ENCODE results near the gene MYH2.
"Not testable (repeated sequence)": the region's sequence is repeated elsewhere in the genome, so short reads cannot be mapped to it uniquely, and the experiment has no call there.

The MYH2 gene

DNA sequence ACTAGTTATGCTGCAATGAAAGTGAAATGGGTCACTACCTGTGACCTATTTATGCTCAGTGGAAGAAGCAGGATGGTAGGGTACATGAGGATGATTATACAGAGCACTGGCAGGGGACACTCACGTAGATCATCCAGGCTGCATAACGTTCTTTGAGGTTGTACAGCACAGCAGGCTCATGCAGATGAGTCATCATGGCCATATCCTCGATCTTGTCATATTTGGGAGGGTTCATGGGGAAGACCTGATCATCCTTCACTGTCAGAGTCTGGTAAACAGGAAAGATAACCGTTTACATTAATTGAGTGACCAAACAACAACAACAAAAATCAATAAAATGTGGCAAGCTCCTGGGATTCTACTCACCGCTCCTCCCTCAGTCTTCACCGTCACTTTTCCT lies 2.1 kb downstream of the MYH2 start:
- Histone ChIP-seq H2BK15ac (ENCODE audit: low read length) (no peak overlapping the region), H3K27ac (replicated peaks; ENCODE audit: low read length) (no peak overlapping the region), H3K14ac (ENCODE audit: low read length) (no peak overlapping the region), H3K4me2 (ENCODE audit: insufficient read depth, low read length, poor library complexity, severe bottlenecking) (no peak overlapping the region), H2BK5ac (ENCODE audit: low read length) (no peak overlapping the region), H3K9me3 (replicated peaks in 1 of 2; ENCODE audit: control insufficient read depth in 2 of 2, insufficient read depth in 1 of 2, low read depth in 1 of 2, low read length in 2 of 2) (no peaks in the 10 kb centered on the region), H2AFZ (ENCODE audit: low read length) (no peak overlapping the region), H3K4me1 (ENCODE audit: control insufficient read depth in 2 of 2, insufficient read depth in 1 of 2, low read depth in 1 of 2, low read length in 2 of 2) (peaks cover 2 to 9% of the 10 kb centered on the region in 2 donors), H3K9ac (ENCODE audit: low read depth, low read length, poor library complexity) (no peak overlapping the region), H4K91ac (ENCODE audit: low read depth, low read length, poor library complexity) (no peak overlapping the region), H3K4me3 (ENCODE audit: low read length in 2 of 2) (no peak overlapping the region), H2BK120ac (ENCODE audit: low read depth, low read length) (no peak overlapping the region), H4K8ac (ENCODE audit: low read depth, low read length) (no peak overlapping the region), H3K27me3 (ENCODE audit: control insufficient read depth in 3 of 3, insufficient read depth in 3 of 3, low read depth in 1 of 3, low read length in 3 of 3) (peaks cover 0 to 5% (median 0%) of the 10 kb centered on the region in 3 experiments), H3K36me3 (replicated peaks in 1 of 2; ENCODE audit: control insufficient read depth in 2 of 2, insufficient read depth in 2 of 2, low read length in 2 of 2) (no peaks in the 10 kb centered on the region), H3K23ac (ENCODE audit: low read depth, low read length, poor library complexity) (no peak overlapping the region), H2AK5ac (ENCODE audit: low read depth, low read length) (no peak overlapping the region), H2BK12ac (ENCODE audit: low read length) (no peak overlapping the region), H3K18ac (ENCODE audit: low read length) (peak overlapping the region; percentile 72), H3K79me1 (ENCODE audit: low read depth, low read length) (no peaks in the 10 kb centered on the region), H3K4ac (ENCODE audit: low read length) (no peak overlapping the region)
- no peak for DNase-seq (ENCODE audit: low spot score)
- WGBS, 2 donors (ENCODE audit: extremely low coverage in 2 of 2, insufficient read length in 2 of 2, insufficient replicate concordance in 1 of 2) = no CpG with 5 or more reads among the region's 6 CpGs

DNA sequence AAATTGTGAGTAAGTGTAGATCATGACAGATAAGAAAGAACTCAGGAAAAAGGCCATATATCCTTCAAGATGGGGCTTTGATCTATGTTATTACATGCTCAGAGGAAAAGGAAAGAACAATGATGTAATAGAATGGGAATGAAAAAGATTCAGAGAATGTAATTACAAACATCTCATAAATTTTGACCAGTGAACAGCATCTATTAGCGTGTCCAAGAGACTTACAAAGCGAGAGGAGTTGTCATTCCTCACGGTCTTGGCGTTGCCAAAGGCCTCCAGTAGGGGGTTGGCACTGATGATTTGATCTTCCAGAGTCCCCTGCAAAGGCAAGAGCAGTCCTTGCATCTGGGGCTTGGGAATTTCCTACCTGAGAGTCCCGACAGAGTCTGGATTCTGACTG lies 6.0 kb downstream of the MYH2 start:
- not testable (repeated sequence) for H3K18ac ChIP-seq (ENCODE audit: low read length); H3K23ac ChIP-seq (ENCODE audit: low read depth, low read length, poor library complexity); H3K4me1 ChIP-seq (ENCODE audit: control insufficient read depth in 2 of 2, insufficient read depth in 1 of 2, low read depth in 1 of 2, low read length in 2 of 2); H4K8ac ChIP-seq (ENCODE audit: low read depth, low read length); H3K79me1 ChIP-seq (ENCODE audit: low read depth, low read length); DNase-seq (ENCODE audit: low spot score); H3K36me3 ChIP-seq (replicated peaks in 1 of 2; ENCODE audit: control insufficient read depth in 2 of 2, insufficient read depth in 2 of 2, low read length in 2 of 2); H2BK120ac ChIP-seq (ENCODE audit: low read depth, low read length); H3K27ac ChIP-seq (replicated peaks; ENCODE audit: low read length); H3K9me3 ChIP-seq (replicated peaks in 1 of 2; ENCODE audit: control insufficient read depth in 2 of 2, insufficient read depth in 1 of 2, low read depth in 1 of 2, low read length in 2 of 2); H2BK12ac ChIP-seq (ENCODE audit: low read length); H3K4ac ChIP-seq (ENCODE audit: low read length); H4K91ac ChIP-seq (ENCODE audit: low read depth, low read length, poor library complexity); H3K14ac ChIP-seq (ENCODE audit: low read length); H3K9ac ChIP-seq (ENCODE audit: low read depth, low read length, poor library complexity); H2BK15ac ChIP-seq (ENCODE audit: low read length); H2BK5ac ChIP-seq (ENCODE audit: low read length); H3K4me3 ChIP-seq (ENCODE audit: low read length in 2 of 2); H2AFZ ChIP-seq (ENCODE audit: low read length); H3K4me2 ChIP-seq (ENCODE audit: insufficient read depth, low read length, poor library complexity, severe bottlenecking); H3K27me3 ChIP-seq (ENCODE audit: control insufficient read depth in 3 of 3, insufficient read depth in 3 of 3, low read depth in 1 of 3, low read length in 3 of 3); H2AK5ac ChIP-seq (ENCODE audit: low read depth, low read length)
- WGBS, 2 donors (ENCODE audit: extremely low coverage in 2 of 2, insufficient read length in 2 of 2, insufficient replicate concordance in 1 of 2) = no CpG with 5 or more reads among the region's 5 CpGs

DNA sequence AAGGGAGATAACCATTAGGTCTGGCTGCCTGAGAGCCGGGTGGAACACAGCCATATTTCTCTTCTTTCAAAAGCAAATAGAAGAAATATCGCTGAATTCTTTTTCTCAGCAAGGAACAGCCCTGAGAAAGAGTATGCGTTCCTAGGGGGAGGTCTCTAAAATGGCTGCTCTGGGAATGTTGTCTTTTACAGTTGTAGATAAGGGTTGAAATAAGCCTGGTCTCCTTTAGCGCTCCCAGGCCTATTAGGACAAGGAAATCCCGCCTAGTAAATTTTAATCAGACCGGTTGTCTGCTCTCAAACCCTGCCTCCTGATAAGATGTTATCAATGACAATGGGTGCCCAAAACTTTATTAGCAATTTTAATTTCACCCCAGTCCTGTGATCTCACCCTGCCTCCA lies 8.3 kb downstream of the MYH2 start:
- H3K4me3 ChIP-seq (ENCODE audit: low read length in 2 of 2); H3K9ac ChIP-seq (ENCODE audit: low read depth, low read length, poor library complexity); H4K8ac ChIP-seq (ENCODE audit: low read depth, low read length); H2BK15ac ChIP-seq (ENCODE audit: low read length); H3K4me1 ChIP-seq (ENCODE audit: control insufficient read depth in 2 of 2, insufficient read depth in 1 of 2, low read depth in 1 of 2, low read length in 2 of 2); H3K27me3 ChIP-seq (ENCODE audit: control insufficient read depth in 3 of 3, insufficient read depth in 3 of 3, low read depth in 1 of 3, low read length in 3 of 3); H3K9me3 ChIP-seq (replicated peaks in 1 of 2; ENCODE audit: control insufficient read depth in 2 of 2, insufficient read depth in 1 of 2, low read depth in 1 of 2, low read length in 2 of 2); H2BK5ac ChIP-seq (ENCODE audit: low read length); H2BK120ac ChIP-seq (ENCODE audit: low read depth, low read length); H3K79me1 ChIP-seq (ENCODE audit: low read depth, low read length); H3K14ac ChIP-seq (ENCODE audit: low read length); H3K36me3 ChIP-seq (replicated peaks in 1 of 2; ENCODE audit: control insufficient read depth in 2 of 2, insufficient read depth in 2 of 2, low read length in 2 of 2); H3K23ac ChIP-seq (ENCODE audit: low read depth, low read length, poor library complexity); H3K4me2 ChIP-seq (ENCODE audit: insufficient read depth, low read length, poor library complexity, severe bottlenecking); H4K91ac ChIP-seq (ENCODE audit: low read depth, low read length, poor library complexity); H3K18ac ChIP-seq (ENCODE audit: low read length); H3K27ac ChIP-seq (replicated peaks; ENCODE audit: low read length); H2AK5ac ChIP-seq (ENCODE audit: low read depth, low read length); DNase-seq (ENCODE audit: low spot score); H2AFZ ChIP-seq (ENCODE audit: low read length); H2BK12ac ChIP-seq (ENCODE audit: low read length); H3K4ac ChIP-seq (ENCODE audit: low read length): not testable (repeated sequence)
- no CpG with 5 or more reads among the region's 6 CpGs for WGBS, 2 donors (ENCODE audit: extremely low coverage in 2 of 2, insufficient read length in 2 of 2, insufficient replicate concordance in 1 of 2)

DNA sequence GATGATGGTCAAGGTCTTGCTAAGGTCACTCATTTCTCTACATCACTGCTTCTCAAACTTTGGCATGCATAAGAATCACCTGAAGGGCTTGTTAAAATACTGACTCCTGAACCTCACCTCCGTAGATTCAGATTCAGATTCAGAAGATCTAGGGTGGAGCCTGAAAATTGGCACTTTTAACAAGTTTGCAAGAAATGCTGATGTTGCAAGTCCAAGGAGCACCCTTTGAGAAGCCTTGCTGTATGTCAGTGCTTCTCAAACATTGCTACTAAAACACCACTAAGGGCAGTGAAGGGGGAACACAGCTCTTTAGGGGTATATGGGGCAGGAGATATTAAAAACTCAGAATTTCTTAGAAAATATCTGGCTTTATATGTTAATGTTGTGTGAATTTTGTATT lies 17.4 kb downstream of the MYH2 start:
- Histone ChIP-seq H3K27me3 (ENCODE audit: control insufficient read depth in 3 of 3, insufficient read depth in 3 of 3, low read depth in 1 of 3, low read length in 3 of 3) (no peaks in the 10 kb centered on the region), H2BK12ac (ENCODE audit: low read length) (no peak overlapping the region), H3K14ac (ENCODE audit: low read length) (no peak overlapping the region), H3K79me1 (ENCODE audit: low read depth, low read length) (no peaks in the 10 kb centered on the region), H2AFZ (ENCODE audit: low read length) (no peak overlapping the region), H3K9ac (ENCODE audit: low read depth, low read length, poor library complexity) (no peak overlapping the region), H3K4me3 (ENCODE audit: low read length in 2 of 2) (no peak overlapping the region), H3K27ac (replicated peaks; ENCODE audit: low read length) (no peak overlapping the region), H2BK5ac (ENCODE audit: low read length) (no peak overlapping the region), H3K4me1 (ENCODE audit: control insufficient read depth in 2 of 2, insufficient read depth in 1 of 2, low read depth in 1 of 2, low read length in 2 of 2) (peaks cover 0 to 2% of the 10 kb centered on the region in 2 donors), H3K9me3 (replicated peaks in 1 of 2; ENCODE audit: control insufficient read depth in 2 of 2, insufficient read depth in 1 of 2, low read depth in 1 of 2, low read length in 2 of 2) (no peaks in the 10 kb centered on the region), H2BK15ac (ENCODE audit: low read length) (no peak overlapping the region), H3K36me3 (replicated peaks in 1 of 2; ENCODE audit: control insufficient read depth in 2 of 2, insufficient read depth in 2 of 2, low read length in 2 of 2) (no peaks in the 10 kb centered on the region), H4K8ac (ENCODE audit: low read depth, low read length) (no peak overlapping the region), H2BK120ac (ENCODE audit: low read depth, low read length) (no peak overlapping the region), H4K91ac (ENCODE audit: low read depth, low read length, poor library complexity) (no peak overlapping the region), H3K4me2 (ENCODE audit: insufficient read depth, low read length, poor library complexity, severe bottlenecking) (no peak overlapping the region), H3K18ac (ENCODE audit: low read length) (no peak overlapping the region), H2AK5ac (ENCODE audit: low read depth, low read length) (no peak overlapping the region), H3K4ac (ENCODE audit: low read length) (no peak overlapping the region), H3K23ac (ENCODE audit: low read depth, low read length, poor library complexity) (no peak overlapping the region)
- WGBS, 2 donors (ENCODE audit: extremely low coverage in 2 of 2, insufficient read length in 2 of 2, insufficient replicate concordance in 1 of 2) = no CpG with 5 or more reads among the region's 1 CpG
- DNase-seq (ENCODE audit: low spot score) = no peak
